ENCODE measurements around the gene EYA2.

Gene EYA2

GRCh38 chr20:47235853-47236638 is 341.4 kb downstream of the EYA2 start:
- no peak for TF ChIP-seq CTCF (IDR thresholded peaks at IDR 0.05; ENCODE audit: insufficient read depth, missing control alignments)
- no peak for DNase-seq (ENCODE audit: insufficient read length, low spot score)
- FAIRE-seq = no peak

- FAIRE-seq (no peak), DNase-seq (ENCODE audit: insufficient read length, low spot score) (no peak)
- TF ChIP-seq CTCF (IDR thresholded peaks at IDR 0.05; ENCODE audit: insufficient read depth, missing control alignments) = no peak
These were observed 341.9 kb downstream of the EYA2 start for GRCh38 chr20:47236639-47236900.

DNA sequence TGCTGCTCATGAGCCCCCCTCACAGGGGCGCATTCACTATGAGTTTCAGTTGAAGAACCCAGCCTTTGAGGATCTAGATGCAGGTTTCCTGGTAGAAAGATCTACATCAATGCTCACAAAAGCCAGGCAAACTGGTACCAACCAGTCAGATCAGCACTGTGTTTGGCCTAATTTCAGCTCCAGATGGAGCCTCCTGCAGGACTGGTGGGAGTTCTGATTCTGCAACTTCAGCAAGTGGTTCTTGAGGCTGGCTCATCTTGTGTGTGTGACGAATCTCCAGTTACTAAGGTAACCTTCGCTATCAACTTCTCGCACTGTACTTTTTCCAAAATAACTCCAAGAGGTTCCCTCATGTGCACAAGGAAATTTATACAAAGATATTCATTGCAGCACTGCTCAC is 343.1 kb downstream of the EYA2 start:
- no peak for FAIRE-seq
- no peak for DNase-seq (ENCODE audit: insufficient read length, low spot score)
- no peak for TF ChIP-seq CTCF (IDR thresholded peaks at IDR 0.05; ENCODE audit: insufficient read depth, missing control alignments)
